B cell (primary cell): Measurements from ENCODE around the gene CDX1. TPM values are rescaled to one million over a fixed set of nuclear protein-coding genes. Genes with fewer than 3 reads are reported as not detected.

Source experiments
- ATAC-seq: fragments of 200-7000 bp; cut with Tn5 transposase; one replicate; pipeline ENCODE4 v1.10.0; 2021; ENCODE audit warnings: low read depth, mild to moderate bottlenecking, moderate number of reproducible peaks, moderate library complexity
- CTCF ChIA-PET: fragments of 350-600 bp; sonication (Branson Sonifier 250); formaldehyde crosslinking; loops from one replicate; lab custom pipeline; 2021; ENCODE audit warnings: antibody characterized with exemption, inconsistent platforms; lab: Charles Lee
- POLR2A ChIA-PET: fragments of 350-600 bp; sonication (Branson Sonifier 250); formaldehyde crosslinking; loops from one replicate; lab custom pipeline; 2021; ENCODE audit warnings: antibody characterized with exemption; lab: Charles Lee
- DNase-seq: peaks from one replicate; pipeline ENCODE4 v3.0.0; 2013
- H2AFZ ChIP-seq: 2 replicates; pipeline ENCODE4 v1.6.1; 2012; ENCODE audit warnings: mild to moderate bottlenecking, low read depth, low read length; ENCODE audit not compliant: insufficient read depth, poor library complexity, severe bottlenecking
- H3K27ac ChIP-seq, 2 donors: 1 replicate in 1 of 2; 2 replicates in 1 of 2; pipeline ENCODE4 v1.5.1; 2012 to 2013; ENCODE audit warnings: low read length in 2 of 2, mild to moderate bottlenecking in 2 of 2, moderate library complexity in 1 of 2
- H3K27me3 ChIP-seq, 4 experiments: fragments of 200-600 bp in 1 of 4; sonication (generic) in 1 of 4; replicated peaks in 1 of 4; 1 replicate in 2 of 4; 2 replicates in 2 of 4; pipeline versions ENCODE4 v1.6.1 to v1.7.0; 2013 to 2016; ENCODE audit warnings: low read length in 3 of 4, mild to moderate bottlenecking in 2 of 4, mixed read lengths in 1 of 4, moderate library complexity in 1 of 4; ENCODE audit not compliant: insufficient read depth in 4 of 4, control insufficient read depth in 3 of 4; ENCODE audit errors: control extremely low read depth in 1 of 4
- H3K36me3 ChIP-seq, 2 experiments: replicated peaks in 1 of 2; 1 replicate in 1 of 2; 2 replicates in 1 of 2; pipeline versions ENCODE4 v1.6.1 to v1.7.1; 2013; ENCODE audit warnings: low read length in 1 of 2; ENCODE audit not compliant: insufficient read depth in 2 of 2, control insufficient read depth in 1 of 2; ENCODE audit errors: control extremely low read depth in 1 of 2, extremely low read depth in 1 of 2
- H3K4me1 ChIP-seq, 2 donors: fragments of 200-600 bp in 1 of 2; sonication (generic) in 1 of 2; 1 replicate in 1 of 2; 2 replicates in 1 of 2; pipeline versions ENCODE4 v1.5.1 to v1.6.1; 2013 to 2017; ENCODE audit warnings: low read length in 2 of 2; ENCODE audit not compliant: control insufficient read depth in 2 of 2, insufficient read depth in 2 of 2
- H3K4me2 ChIP-seq: replicated peaks from 2 replicates; pipeline ENCODE3; 2012; ENCODE audit warnings: mild to moderate bottlenecking, low read depth, low read length; ENCODE audit not compliant: poor library complexity, severe bottlenecking
- H3K4me3 ChIP-seq, 5 experiments: fragments of 200-600 bp in 1 of 5; sonication (generic) in 1 of 5; 1 replicate in 3 of 5; 2 replicates in 2 of 5; pipeline versions ENCODE4 v1.5.1 to v1.7.0; 2011 to 2016; ENCODE audit warnings: low read length in 4 of 5, mild to moderate bottlenecking in 4 of 5, low read depth in 2 of 5, control low read depth in 1 of 5, moderate library complexity in 1 of 5; ENCODE audit not compliant: insufficient read depth in 1 of 5; ENCODE audit errors: control extremely low read depth in 1 of 5, extremely low read depth in 1 of 5
- H3K79me2 ChIP-seq: fragments of 200-600 bp; sonication (generic); one replicate; pipeline ENCODE4 v1.6.0; 2016; ENCODE audit warnings: low read length; ENCODE audit not compliant: control insufficient read depth, insufficient read depth
- H3K9ac ChIP-seq: fragments of 200-600 bp; sonication (generic); 2 replicates; pipeline ENCODE4 v1.6.1; 2017; ENCODE audit warnings: mild to moderate bottlenecking, low read length, moderate library complexity
- H3K9me3 ChIP-seq, 3 donors: one replicate each; pipeline versions ENCODE4 v1.6.1 to v1.7.1; 2013; ENCODE audit warnings: low read length in 2 of 3; ENCODE audit not compliant: control insufficient read depth in 2 of 3, insufficient read depth in 1 of 3; ENCODE audit errors: control extremely low read depth in 1 of 3
- H4K20me1 ChIP-seq: 2 replicates; pipeline ENCODE4 v1.6.0; 2012; ENCODE audit warnings: mild to moderate bottlenecking, low read length; ENCODE audit not compliant: insufficient read depth, control insufficient read depth, poor library complexity, severe bottlenecking
- H3K27ac Mint-ChIP-seq: one replicate; pipeline ENCODE4 v1.8.0; 2021; ENCODE audit warnings: mixed read lengths
- H3K27me3 Mint-ChIP-seq: one replicate; pipeline ENCODE4 v1.8.0; 2021; ENCODE audit warnings: mixed read lengths
- H3K4me1 Mint-ChIP-seq: one replicate; pipeline ENCODE4 v1.8.0; 2021; ENCODE audit warnings: mixed read lengths
- H3K4me3 Mint-ChIP-seq: one replicate; pipeline ENCODE4 v1.8.0; 2021; ENCODE audit warnings: mixed read lengths
- H3K9me3 Mint-ChIP-seq: one replicate; pipeline ENCODE4 v1.8.0; 2022; ENCODE audit warnings: mixed read lengths; ENCODE audit not compliant: insufficient read depth
- EZH2 ChIP-seq: IDR thresholded peaks from 2 replicates; pipeline ENCODE4 v1.6.1; 2012; ENCODE audit warnings: borderline replicate concordance, low read depth, mild to moderate bottlenecking, moderate library complexity, low read length; ENCODE audit not compliant: insufficient read depth, poor library complexity, severe bottlenecking
- WGBS: methylation state at CpG from one replicate; pipeline ENCODE4 v1.1.5; 2013; ENCODE audit warnings: missing lambda C conversion rate; ENCODE audit not compliant: insufficient coverage; 5-methylcytosine and 5-hydroxymethylcytosine counted together
- intact Hi-C: fragments of 100-400 bp; cut with micrococcal nuclease; formaldehyde crosslinking; loops from one replicate; pipeline ENCODE4 v1.10.0; 2022
- polyA plus RNA-seq: library from polyadenylated mRNA; depleted of rRNA; stranded (reverse); fragments of >200 nt; gene quantifications from 2 replicates; pipeline ENCODE4 v1.2.3, GENCODE V29; 2012
- total RNA-seq, 2 donors: library from RNA; stranded (reverse); fragments of 120-200 nt in 1 of 2; gene quantifications; 1 replicate in 1 of 2; 2 replicates in 1 of 2; pipeline versions ENCODE4 v1.2.3 to v1.2.4, GENCODE V29; 2013 to 2022
- TF ChIP-seq, protein P1 (sequence below): fragments of 200-600 bp; IDR thresholded peaks from one replicate; pipeline ENCODE4 v1.8.0; 2022; ENCODE audit warnings: antibody characterized with exemption, mild to moderate bottlenecking

CDX1 gene
- total and polyA plus RNA-seq, 2 donors (not counting 1 experiment from before 2014, with no cell fraction given), result not detected

GRCh38 chr5:150153957-150154617 is 12.5 kb upstream of the CDX1 start:
- H2AFZ ChIP-seq, result no peak overlapping the region
- WGBS, result 62% methylated on average over 9 of the region's 9 CpGs
- no peaks in the 10 kb centered on the region for H3K36me3 ChIP-seq
- H3K9me3 ChIP-seq, result no peaks in the 10 kb centered on the region
- Mint-ChIP-seq H3K9me3 (no peaks in the 10 kb centered on the region), H3K4me1 (peaks cover 19% of the 10 kb centered on the region), H3K4me3 (peak overlapping the region; percentile 75), H3K27me3 (no peaks in the 10 kb centered on the region), H3K27ac (peak overlapping the region; percentile 78)
- DNase-seq (peak; percentile 39), ATAC-seq (peak; percentile 29)
- H3K9ac ChIP-seq, result no peak overlapping the region
- peaks cover 13 to 16% of the 10 kb centered on the region in 2 donors for H3K4me1 ChIP-seq
- H3K27me3 ChIP-seq, result no peaks in the 10 kb centered on the region
- no peak overlapping the region for H3K27ac ChIP-seq
- no peak overlapping the region for H3K4me2 ChIP-seq
- H3K79me2 ChIP-seq, result no peaks in the 10 kb centered on the region
- intact Hi-C loops, result no loop called here
- no peaks in the 10 kb centered on the region for H4K20me1 ChIP-seq
- POLR2A ChIA-PET, result no interaction called here
- TF ChIP-seq, protein P1, sequence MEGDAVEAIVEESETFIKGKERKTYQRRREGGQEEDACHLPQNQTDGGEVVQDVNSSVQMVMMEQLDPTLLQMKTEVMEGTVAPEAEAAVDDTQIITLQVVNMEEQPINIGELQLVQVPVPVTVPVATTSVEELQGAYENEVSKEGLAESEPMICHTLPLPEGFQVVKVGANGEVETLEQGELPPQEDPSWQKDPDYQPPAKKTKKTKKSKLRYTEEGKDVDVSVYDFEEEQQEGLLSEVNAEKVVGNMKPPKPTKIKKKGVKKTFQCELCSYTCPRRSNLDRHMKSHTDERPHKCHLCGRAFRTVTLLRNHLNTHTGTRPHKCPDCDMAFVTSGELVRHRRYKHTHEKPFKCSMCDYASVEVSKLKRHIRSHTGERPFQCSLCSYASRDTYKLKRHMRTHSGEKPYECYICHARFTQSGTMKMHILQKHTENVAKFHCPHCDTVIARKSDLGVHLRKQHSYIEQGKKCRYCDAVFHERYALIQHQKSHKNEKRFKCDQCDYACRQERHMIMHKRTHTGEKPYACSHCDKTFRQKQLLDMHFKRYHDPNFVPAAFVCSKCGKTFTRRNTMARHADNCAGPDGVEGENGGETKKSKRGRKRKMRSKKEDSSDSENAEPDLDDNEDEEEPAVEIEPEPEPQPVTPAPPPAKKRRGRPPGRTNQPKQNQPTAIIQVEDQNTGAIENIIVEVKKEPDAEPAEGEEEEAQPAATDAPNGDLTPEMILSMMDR, result no peak
- CTCF ChIA-PET, result interaction anchor here (0.6 kb wide), 1 partner anchor 1495 kb away, joined by 3 read pairs; no protein-coding TSS in a partner anchor
- H3K4me3 ChIP-seq, result no peak overlapping the region

- no peak overlapping the region for H3K4me3 ChIP-seq
- WGBS, result 65% methylated on average over 3 of the region's 7 CpGs
- CTCF ChIA-PET, result interaction anchor here (0.6 kb wide), 1 partner anchor 1494 kb away, joined by 3 read pairs; no protein-coding TSS in a partner anchor
Observed at GRCh38 chr5:150154618-150155128, 11.9 kb upstream of the CDX1 start.

More at GRCh38 chr5:150154618-150155128, 11.9 kb upstream of the CDX1 start:
- no peak for TF ChIP-seq EZH2
- TF ChIP-seq, protein P1, result no peak
- no peaks in the 10 kb centered on the region for H3K27me3 Mint-ChIP-seq
- H3K27ac Mint-ChIP-seq, result peak overlapping the region; percentile 78
- POLR2A ChIA-PET, result no interaction called here
- intact Hi-C loops, result no loop called here
- Histone ChIP-seq H3K4me2 (peak overlapping the region; percentile 92), H3K79me2 (no peaks in the 10 kb centered on the region), H3K9me3 (no peaks in the 10 kb centered on the region), H4K20me1 (no peaks in the 10 kb centered on the region), H3K4me1 (peaks cover 14 to 17% of the 10 kb centered on the region in 2 donors), H3K9ac (no peak overlapping the region), H3K36me3 (no peaks in the 10 kb centered on the region), H3K27ac (no peak overlapping the region), H3K27me3 (no peaks in the 10 kb centered on the region), H2AFZ (no peak overlapping the region)
- H3K4me3 Mint-ChIP-seq, result peak overlapping the region; percentile 75
- DNase-seq (no peak), ATAC-seq (no peak)
- H3K4me1 Mint-ChIP-seq, result peaks cover 22% of the 10 kb centered on the region
- H3K9me3 Mint-ChIP-seq, result no peaks in the 10 kb centered on the region
